ENCODE measurements around the gene MTMR3.
"Not testable (repeated sequence)": the region's sequence is repeated elsewhere in the genome, so short reads cannot be mapped to it uniquely, and the experiment has no call there.

The MTMR3 gene

GRCh38 chr22:29972121-29972520, 89.1 kb downstream of the MTMR3 start:
- DNase-seq, result no peak

- DNase-seq, result no peak
These were observed 90.3 kb downstream of the MTMR3 start for GRCh38 chr22:29973269-29973668.

GRCh38 chr22:29973680-29974079, 90.7 kb downstream of the MTMR3 start:
- not testable (repeated sequence) for DNase-seq

GRCh38 chr22:29975494-29975893, 92.5 kb downstream of the MTMR3 start:
- DNase-seq, result no peak

- no peak for DNase-seq
These were observed 94.1 kb downstream of the MTMR3 start for GRCh38 chr22:29977107-29977506.

GRCh38 chr22:29979777-29980321, 96.9 kb downstream of the MTMR3 start:
- no peak for DNase-seq

- no peak for DNase-seq
These were observed 100.4 kb downstream of the MTMR3 start for GRCh38 chr22:29983296-29983917.

GRCh38 chr22:29985912-29986311, 102.9 kb downstream of the MTMR3 start:
- no peak for DNase-seq

GRCh38 chr22:29987137-29987536, 104.2 kb downstream of the MTMR3 start:
- DNase-seq, result no peak

GRCh38 chr22:29988719-29989118, 105.7 kb downstream of the MTMR3 start:
- no peak for DNase-seq

GRCh38 chr22:29989446-29989845, 106.5 kb downstream of the MTMR3 start:
- no peak for DNase-seq

- DNase-seq, result no peak
These were observed 109.6 kb downstream of the MTMR3 start for GRCh38 chr22:29992341-29993275.

- DNase-seq, result no peak
These were observed 111.2 kb downstream of the MTMR3 start for GRCh38 chr22:29994027-29994715.

- no peak for DNase-seq
These were observed 112.0 kb downstream of the MTMR3 start for GRCh38 chr22:29994943-29995342.

- DNase-seq, result no peak
These were observed 114.1 kb downstream of the MTMR3 start for GRCh38 chr22:29997107-29997506.

- no peak for DNase-seq
These were observed 114.5 kb downstream of the MTMR3 start for GRCh38 chr22:29997516-29997915.

GRCh38 chr22:29998627-29999384, 115.8 kb downstream of the MTMR3 start:
- DNase-seq, result no peak

GRCh38 chr22:30000566-30000965, 117.6 kb downstream of the MTMR3 start:
- DNase-seq, result no peak

- DNase-seq, result no peak
These were observed 118.5 kb downstream of the MTMR3 start for GRCh38 chr22:30001459-30001858.

GRCh38 chr22:30002861-30003486, 120.0 kb downstream of the MTMR3 start:
- no peak for DNase-seq

- no peak for DNase-seq
These were observed 121.1 kb downstream of the MTMR3 start for GRCh38 chr22:30004101-30004500.

GRCh38 chr22:30004694-30005093, 121.7 kb downstream of the MTMR3 start:
- no peak for DNase-seq
